GM12873 (cell line): ENCODE measurements around the gene FIGLA.

ENCODE experiments used
- CTCF ChIP-seq: IDR thresholded peaks from 2 replicates; pipeline ENCODE4 v1.5.1; 2012; ENCODE audit warnings: low read depth, mild to moderate bottlenecking, moderate library complexity, low read length, control low read depth; ENCODE audit not compliant: insufficient read depth; ENCODE audit errors: missing control alignments

FIGLA gene

GRCh38 chr2:70807102-70807827 is 16.8 kb upstream of the FIGLA start:
- TF ChIP-seq CTCF: no peak

- no peak for TF ChIP-seq CTCF
These were observed 16.2 kb upstream of the FIGLA start for GRCh38 chr2:70806620-70807019.

GRCh38 chr2:70806013-70806412 is 15.6 kb upstream of the FIGLA start:
- no peak for TF ChIP-seq CTCF

GRCh38 chr2:70801607-70802263 is 11.3 kb upstream of the FIGLA start:
- no peak for TF ChIP-seq CTCF

GRCh38 chr2:70799706-70800105 is 9.3 kb upstream of the FIGLA start:
- no peak for TF ChIP-seq CTCF

- no peak for TF ChIP-seq CTCF
These were observed 7.1 kb upstream of the FIGLA start for GRCh38 chr2:70797506-70797905.

- TF ChIP-seq CTCF: no peak
These were observed 5.8 kb upstream of the FIGLA start for GRCh38 chr2:70796262-70796661.
